ENCODE data around the gene PACS2. TPM values are rescaled to one million over a fixed set of nuclear protein-coding genes. Genes with fewer than 3 reads are reported as not detected.

Gene PACS2
- total RNA-seq, 2 donors from 2014 or later = 80.4 to 125 TPM

- Histone ChIP-seq H3K27me3 (replicated peaks; ENCODE audit: insufficient read depth) (no peaks in the 10 kb centered on the region), H3K36me3 (no peaks in the 10 kb centered on the region), H3K27ac (no peak overlapping the region), H3K4me3 (no peak overlapping the region), H3K4me1 (ENCODE audit: control insufficient read depth in 1 of 2, low read depth in 2 of 2) (peaks cover 0 to 5% of the 10 kb centered on the region in 2 donors), H3K9me3 (no peaks in the 10 kb centered on the region)
- no peak for DNase-seq (ENCODE audit: low spot score)
- no peak for TF ChIP-seq CTCF (IDR thresholded peaks at IDR 0.05)
- no peak for ATAC-seq (ENCODE audit: insufficient number of reproducible peaks, low FRiP score, low read depth)
Measured at GRCh38 chr14:105305345-105305744, 9.2 kb upstream of the PACS2 start.

- ATAC-seq (ENCODE audit: insufficient number of reproducible peaks, low FRiP score, low read depth) (no peak), DNase-seq (ENCODE audit: low spot score) (no peak)
- Histone ChIP-seq H3K27ac (no peak overlapping the region), H3K4me1 (ENCODE audit: control insufficient read depth in 1 of 2, low read depth in 2 of 2) (peaks cover 0 to 5% of the 10 kb centered on the region in 2 donors), H3K9me3 (no peaks in the 10 kb centered on the region), H3K4me3 (no peak overlapping the region), H3K36me3 (no peaks in the 10 kb centered on the region), H3K27me3 (replicated peaks; ENCODE audit: insufficient read depth) (no peaks in the 10 kb centered on the region)
- no peak for TF ChIP-seq CTCF (IDR thresholded peaks at IDR 0.05)
Measured at GRCh38 chr14:105305791-105306190, 8.8 kb upstream of the PACS2 start.

GRCh38 chr14:105307052-105307727 is 7.4 kb upstream of the PACS2 start:
- H3K4me3 ChIP-seq = no peak overlapping the region
- ATAC-seq (ENCODE audit: insufficient number of reproducible peaks, low FRiP score, low read depth) = no peak
- no peaks in the 10 kb centered on the region for H3K9me3 ChIP-seq
- no peak for DNase-seq (ENCODE audit: low spot score)
- no peaks in the 10 kb centered on the region for H3K36me3 ChIP-seq
- no peak for TF ChIP-seq CTCF (IDR thresholded peaks at IDR 0.05)
- no peak overlapping the region for H3K27ac ChIP-seq
- H3K27me3 ChIP-seq (replicated peaks; ENCODE audit: insufficient read depth) = no peaks in the 10 kb centered on the region
- no peaks in the 10 kb centered on the region for H3K4me1 ChIP-seq (ENCODE audit: control insufficient read depth in 1 of 2, low read depth in 2 of 2)

GRCh38 chr14:105309371-105309770 is 5.2 kb upstream of the PACS2 start:
- H3K4me3 ChIP-seq = no peak overlapping the region
- no peaks in the 10 kb centered on the region for H3K27me3 ChIP-seq (replicated peaks; ENCODE audit: insufficient read depth)
- H3K9me3 ChIP-seq = no peaks in the 10 kb centered on the region
- H3K4me1 ChIP-seq (ENCODE audit: control insufficient read depth in 1 of 2, low read depth in 2 of 2) = peaks cover 0 to 10% of the 10 kb centered on the region in 2 donors
- H3K36me3 ChIP-seq = no peaks in the 10 kb centered on the region
- ATAC-seq (ENCODE audit: insufficient number of reproducible peaks, low FRiP score, low read depth) (no peak), DNase-seq (ENCODE audit: low spot score) (no peak)
- TF ChIP-seq CTCF (IDR thresholded peaks at IDR 0.05) = no peak
- no peak overlapping the region for H3K27ac ChIP-seq

GRCh38 chr14:105311838-105312237 is 2.7 kb upstream of the PACS2 start:
- no peaks in the 10 kb centered on the region for H3K27me3 ChIP-seq (replicated peaks; ENCODE audit: insufficient read depth)
- no peak for TF ChIP-seq CTCF (IDR thresholded peaks at IDR 0.05)
- no peak overlapping the region for H3K4me3 ChIP-seq
- H3K27ac ChIP-seq = no peak overlapping the region
- DNase-seq (ENCODE audit: low spot score) (no peak), ATAC-seq (ENCODE audit: insufficient number of reproducible peaks, low FRiP score, low read depth) (no peak)
- peaks cover 11 to 27% of the 10 kb centered on the region in 2 donors for H3K4me1 ChIP-seq (ENCODE audit: control insufficient read depth in 1 of 2, low read depth in 2 of 2)
- H3K36me3 ChIP-seq = no peaks in the 10 kb centered on the region
- no peaks in the 10 kb centered on the region for H3K9me3 ChIP-seq

All from thoracic aorta (tissue), 2 donors.